ENCODE measurements around the gene KDM2B.

Gene KDM2B

DNA sequence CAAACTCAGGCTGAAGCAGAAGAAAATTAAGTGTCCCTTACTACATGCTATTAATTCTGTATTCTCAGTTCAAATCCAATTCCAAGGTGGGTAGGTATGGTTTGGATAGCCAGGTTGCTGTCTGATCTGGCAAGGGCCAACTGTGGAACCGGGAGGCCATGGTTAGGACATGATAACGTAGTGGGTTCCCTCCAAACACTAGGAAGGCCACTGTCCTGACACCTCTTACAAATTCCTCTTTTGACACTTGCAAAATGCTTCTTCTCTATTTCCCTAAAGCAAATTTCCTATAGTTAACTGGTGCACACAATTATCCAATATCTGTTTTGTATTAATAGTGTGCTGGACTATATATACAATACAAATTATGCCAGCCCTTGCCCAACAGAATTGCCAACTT is 110.1 kb downstream of the KDM2B start:
- TF ChIP-seq, protein P1, sequence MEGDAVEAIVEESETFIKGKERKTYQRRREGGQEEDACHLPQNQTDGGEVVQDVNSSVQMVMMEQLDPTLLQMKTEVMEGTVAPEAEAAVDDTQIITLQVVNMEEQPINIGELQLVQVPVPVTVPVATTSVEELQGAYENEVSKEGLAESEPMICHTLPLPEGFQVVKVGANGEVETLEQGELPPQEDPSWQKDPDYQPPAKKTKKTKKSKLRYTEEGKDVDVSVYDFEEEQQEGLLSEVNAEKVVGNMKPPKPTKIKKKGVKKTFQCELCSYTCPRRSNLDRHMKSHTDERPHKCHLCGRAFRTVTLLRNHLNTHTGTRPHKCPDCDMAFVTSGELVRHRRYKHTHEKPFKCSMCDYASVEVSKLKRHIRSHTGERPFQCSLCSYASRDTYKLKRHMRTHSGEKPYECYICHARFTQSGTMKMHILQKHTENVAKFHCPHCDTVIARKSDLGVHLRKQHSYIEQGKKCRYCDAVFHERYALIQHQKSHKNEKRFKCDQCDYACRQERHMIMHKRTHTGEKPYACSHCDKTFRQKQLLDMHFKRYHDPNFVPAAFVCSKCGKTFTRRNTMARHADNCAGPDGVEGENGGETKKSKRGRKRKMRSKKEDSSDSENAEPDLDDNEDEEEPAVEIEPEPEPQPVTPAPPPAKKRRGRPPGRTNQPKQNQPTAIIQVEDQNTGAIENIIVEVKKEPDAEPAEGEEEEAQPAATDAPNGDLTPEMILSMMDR (IDR thresholded peaks at IDR 0.05; ENCODE audit: borderline replicate concordance, insufficient read depth, low read depth, low read length) = no peak
- no peak overlapping the region for H3K4me3 ChIP-seq (ENCODE audit: low read depth, low read length)

DNA sequence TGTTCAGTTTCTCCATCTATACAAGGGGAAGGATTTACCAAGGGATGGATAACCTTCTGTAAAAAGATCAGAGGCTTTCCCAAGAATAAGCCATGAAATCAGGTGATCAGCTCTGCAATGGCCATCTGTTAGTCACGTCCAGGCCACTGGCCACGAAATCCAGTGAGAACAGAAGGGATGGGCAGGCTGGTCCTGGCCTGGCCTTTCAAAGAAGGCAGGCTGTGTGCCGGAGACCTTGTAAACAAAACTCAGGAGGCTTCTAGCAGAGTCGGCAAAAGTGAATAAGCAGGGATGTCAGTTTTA is 112.4 kb downstream of the KDM2B start:
- TF ChIP-seq, protein P1 (IDR thresholded peaks at IDR 0.05; ENCODE audit: borderline replicate concordance, insufficient read depth, low read depth, low read length) = no peak
- no peak overlapping the region for H3K4me3 ChIP-seq (ENCODE audit: low read depth, low read length)

DNA sequence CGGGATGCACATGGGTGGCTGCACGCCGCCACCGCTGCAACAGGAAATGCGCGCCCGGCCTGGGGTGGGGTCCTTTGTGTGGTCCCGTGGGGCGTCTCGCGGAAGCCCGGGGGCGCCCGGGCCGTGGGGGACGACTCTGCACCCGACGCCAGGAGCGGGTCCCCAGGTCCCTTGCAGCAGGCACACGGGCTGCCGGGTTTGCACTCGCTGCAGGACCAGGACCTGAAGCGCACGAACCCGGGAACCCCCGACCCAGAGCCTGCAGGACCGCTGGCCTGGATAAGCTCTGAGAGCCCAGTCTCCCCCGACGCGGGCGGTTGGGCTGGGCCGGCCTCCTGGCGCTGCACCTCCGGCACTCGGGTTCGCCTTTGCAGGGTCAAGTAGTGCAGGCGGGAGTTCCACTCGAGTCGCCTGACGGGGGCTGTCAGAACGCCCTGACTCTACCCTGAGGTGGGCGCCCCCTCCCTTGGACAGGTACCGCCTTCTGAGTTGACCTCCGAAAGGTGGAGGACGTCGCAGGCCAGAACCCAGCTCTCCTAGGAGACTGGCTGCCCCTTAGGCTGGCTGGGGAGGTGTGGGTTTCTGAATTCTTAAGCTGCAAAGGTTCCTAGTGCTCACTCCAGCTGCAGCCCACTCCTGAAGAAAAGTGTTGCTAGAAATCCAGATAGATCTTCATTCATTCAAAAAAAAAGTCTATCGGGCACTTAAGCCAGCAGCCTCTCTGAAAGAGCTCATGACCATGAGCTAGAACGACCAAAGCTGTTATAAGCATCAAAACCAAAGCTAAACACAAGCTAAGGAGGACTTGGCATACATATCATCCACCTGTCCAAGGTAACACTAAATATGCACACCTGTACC is 113.0 kb downstream of the KDM2B start:
- peak overlapping the region; percentile 59 for H3K4me3 ChIP-seq (ENCODE audit: low read depth, low read length)
- TF ChIP-seq, protein P1 (IDR thresholded peaks at IDR 0.05; ENCODE audit: borderline replicate concordance, insufficient read depth, low read depth, low read length) = no peak

DNA sequence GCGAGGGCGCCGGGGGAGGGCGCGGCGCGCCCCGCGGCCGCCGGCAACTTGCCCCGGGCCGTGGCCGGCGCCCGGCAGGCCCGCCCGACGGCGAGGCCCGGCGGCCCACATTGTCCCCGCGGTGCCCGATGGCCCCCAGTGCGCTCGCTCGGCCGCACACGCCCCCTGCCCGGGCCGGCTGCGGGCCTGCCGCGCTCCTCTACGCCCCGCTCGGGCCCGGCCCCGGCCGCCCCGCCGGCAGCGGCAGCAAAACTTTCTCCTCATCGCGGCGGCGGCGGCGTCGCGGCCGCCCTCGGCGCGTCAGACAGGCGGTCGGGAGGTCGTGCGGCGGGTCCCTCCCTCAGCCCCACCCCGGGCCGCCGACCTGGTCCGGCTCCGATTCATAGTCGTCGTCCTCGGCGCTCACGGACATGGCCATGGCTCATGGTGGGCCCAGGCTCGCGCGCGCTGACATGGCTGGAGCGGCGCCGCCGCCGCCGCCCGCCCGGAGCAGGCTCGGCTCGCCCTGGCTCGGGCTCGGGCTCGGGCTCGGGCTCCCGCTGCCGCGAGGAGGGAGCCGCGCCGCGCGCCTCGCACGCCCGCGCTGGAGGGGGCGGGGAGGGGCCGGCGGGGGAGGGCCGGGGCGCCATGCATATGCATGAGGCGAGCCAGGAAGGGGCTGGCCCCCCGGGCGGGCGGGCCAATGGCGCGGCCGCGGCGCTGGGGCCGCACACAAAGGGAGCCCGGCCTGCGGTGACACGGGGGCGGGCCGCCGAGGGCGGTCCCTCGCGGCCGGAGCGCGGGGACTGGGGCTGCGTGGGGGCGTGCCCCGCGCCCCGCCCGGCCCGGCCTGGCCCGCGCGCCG is 113.8 kb downstream of the KDM2B start:
- peak overlapping the region; percentile 59 for H3K4me3 ChIP-seq (ENCODE audit: low read depth, low read length)
- TF ChIP-seq, protein P1 (IDR thresholded peaks at IDR 0.05; ENCODE audit: borderline replicate concordance, insufficient read depth, low read depth, low read length) = no peak

DNA sequence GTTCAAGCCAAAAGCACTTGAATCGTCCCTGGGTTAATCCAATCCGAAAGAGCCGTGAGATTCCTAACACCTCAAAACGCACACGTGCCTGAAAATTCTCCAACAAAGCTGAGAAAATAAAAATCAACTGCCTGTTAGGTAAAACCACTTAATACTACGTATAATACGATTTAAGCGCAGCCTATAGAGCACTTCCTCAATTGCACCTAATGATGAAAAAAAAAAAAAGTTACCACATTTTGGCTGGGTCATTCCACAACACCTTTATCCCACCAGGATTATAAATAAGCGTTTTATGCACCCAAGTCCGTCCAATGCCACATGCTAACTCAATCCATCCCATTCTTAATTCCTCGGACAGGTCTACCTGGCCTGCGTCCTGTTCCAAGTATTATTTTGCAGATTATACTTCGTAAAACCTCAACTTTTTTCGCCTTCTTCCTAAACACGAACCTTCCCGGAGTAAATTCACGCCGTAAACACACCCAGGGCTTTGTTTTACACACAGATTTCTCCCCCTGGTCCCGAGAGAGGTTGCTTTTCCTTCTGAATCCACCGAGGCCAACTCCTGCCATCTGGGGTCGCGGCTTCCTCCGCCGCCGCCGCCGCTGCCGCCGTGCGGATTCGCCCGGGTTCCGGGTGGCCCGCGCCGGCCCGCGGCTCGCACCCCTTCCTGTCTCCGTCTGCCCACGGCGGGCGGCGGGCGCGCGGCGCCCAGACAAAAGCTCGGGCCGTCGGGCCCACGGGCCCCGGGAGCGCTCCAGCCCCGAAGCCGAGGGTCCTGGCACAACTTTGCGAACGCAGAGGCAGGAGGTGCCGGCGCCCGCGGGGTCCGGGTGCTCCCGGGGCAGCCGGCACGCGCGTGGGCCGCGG is 114.7 kb downstream of the KDM2B start:
- TF ChIP-seq, protein P1 (IDR thresholded peaks at IDR 0.05; ENCODE audit: borderline replicate concordance, insufficient read depth, low read depth, low read length) = no peak
- H3K4me3 ChIP-seq (ENCODE audit: low read depth, low read length) = peak overlapping the region; percentile 44

DNA sequence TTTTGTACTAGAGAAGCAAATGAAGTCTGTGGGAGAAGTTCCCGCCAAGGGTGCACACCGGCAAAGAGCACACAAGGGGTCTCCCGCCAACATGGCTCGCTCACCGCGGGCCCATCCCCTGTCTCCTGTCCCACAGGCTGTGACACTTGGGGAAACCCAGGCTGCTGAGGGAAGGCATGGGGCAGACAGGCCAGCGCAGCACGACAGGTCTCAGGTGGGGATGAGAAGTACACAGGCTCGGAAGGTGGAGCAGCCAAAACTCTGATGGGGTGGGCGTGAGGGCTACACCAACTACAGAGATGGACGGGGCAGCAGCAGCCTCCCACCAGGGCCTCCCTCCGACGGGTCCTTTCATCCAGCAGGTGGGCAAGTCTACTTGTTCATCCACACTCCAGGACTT is 116.5 kb downstream of the KDM2B start:
- TF ChIP-seq, protein P1 (IDR thresholded peaks at IDR 0.05; ENCODE audit: borderline replicate concordance, insufficient read depth, low read depth, low read length) = no peak
- H3K4me3 ChIP-seq (ENCODE audit: low read depth, low read length) = no peak overlapping the region
